Peyer's patch (tissue), 4 donors: ENCODE results near the gene VARS1. TPM values are rescaled to one million over a fixed set of nuclear protein-coding genes. Genes with fewer than 3 reads are reported as not detected.

Experiments
- DNase-seq, 3 donors: peaks; one replicate each; pipeline ENCODE4 v3.0.0-alpha.2; 2017 to 2019
- H3K27ac ChIP-seq, 4 donors: fragments of 200-600 bp; sonication (generic); one replicate each; pipeline ENCODE4 v1.5.1; 2016 to 2019
- H3K27me3 ChIP-seq, 2 donors: fragments of 200-600 bp; sonication (generic); one replicate each; pipeline ENCODE4 v1.5.1; 2019
- H3K36me3 ChIP-seq, 3 donors: fragments of 200-600 bp; sonication (generic); one replicate each; pipeline ENCODE4 v1.5.1; 2016 to 2019
- H3K4me1 ChIP-seq, 4 donors: fragments of 200-600 bp; sonication (generic); one replicate each; pipeline ENCODE4 v1.5.1; 2016 to 2019
- H3K4me3 ChIP-seq, 4 donors: fragments of 200-600 bp; sonication (generic); 1 replicate in 3 of 4; 2 replicates in 1 of 4; pipeline ENCODE4 v1.5.1; 2016 to 2019; ENCODE audit warnings: mild to moderate bottlenecking in 1 of 4
- H3K9me3 ChIP-seq, 4 donors: fragments of 200-600 bp; sonication (generic); one replicate each; pipeline ENCODE4 v1.5.1; 2016 to 2019; ENCODE audit warnings: mild to moderate bottlenecking in 1 of 4
- POLR2A ChIP-seq, 2 donors: fragments of 450-650 bp; IDR thresholded peaks; one replicate each; pipeline ENCODE4 v1.5.1; 2017; ENCODE audit warnings: antibody characterized with exemption in 2 of 2, mild to moderate bottlenecking in 2 of 2, moderate library complexity in 2 of 2
- total RNA-seq, 4 donors: library from RNA; depleted of rRNA; stranded (reverse); fragments of >200 nt; gene quantifications; one replicate each; pipeline ENCODE4 v1.1.0, GENCODE V29; 2016
- TF ChIP-seq, protein P1 (sequence below), 6 experiments: fragments of 450-650 bp in 4 of 6; fragments of 200-600 bp in 2 of 6; sonication (generic) in 1 of 6; IDR thresholded peaks; one replicate each; pipeline ENCODE4 v1.5.1; 2017 to 2019; ENCODE audit warnings: antibody characterized with exemption in 6 of 6, mild to moderate bottlenecking in 3 of 6, moderate library complexity in 1 of 6

The VARS1 gene
- total RNA-seq, 4 donors from 2014 or later, result 33.9 to 53.6 (median 44.7) TPM

DNA sequence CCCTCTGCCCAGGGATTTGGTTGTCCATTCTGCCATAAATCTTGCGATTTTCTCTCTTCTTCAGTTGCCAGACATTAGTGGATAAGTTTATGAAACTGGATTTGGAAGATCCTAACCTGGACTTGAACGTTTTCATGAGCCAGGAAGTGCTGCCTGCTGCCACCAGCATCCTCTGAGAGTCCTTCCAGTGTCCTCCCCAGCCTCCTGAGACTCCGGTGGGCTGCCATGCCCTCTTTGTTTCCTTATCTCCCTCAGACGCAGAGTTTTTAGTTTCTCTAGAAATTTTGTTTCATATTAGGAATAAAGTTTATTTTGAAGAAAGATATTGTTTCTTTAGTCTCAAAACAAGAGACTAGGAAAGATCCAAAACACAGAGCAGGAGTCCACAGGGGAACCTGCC is 33.2 kb downstream of the VARS1 start, which contains the start of gene SAPCD1:
TSS of gene SAPCD1 (plus strand) at position 301 of the 400 bp plus-strand sequence. CDS start 399 bp downstream, outside the sequence.
- Histone ChIP-seq H3K4me1 (peaks cover 0 to 16% (median 0%) of the 10 kb centered on the region in 4 donors), H3K27ac (peak within 1 kb of the TSS in 1 of 4 donors; percentile 22), H3K4me3 (no peak within 1 kb of the TSS), H3K9me3 (no peaks in the 10 kb centered on the region), H3K27me3 (no peaks in the 10 kb centered on the region), H3K36me3 (no peaks in the 10 kb centered on the region)
- TF ChIP-seq POLR2A (IDR thresholded peaks at IDR 0.05), result no peak
- TF ChIP-seq, protein P1, sequence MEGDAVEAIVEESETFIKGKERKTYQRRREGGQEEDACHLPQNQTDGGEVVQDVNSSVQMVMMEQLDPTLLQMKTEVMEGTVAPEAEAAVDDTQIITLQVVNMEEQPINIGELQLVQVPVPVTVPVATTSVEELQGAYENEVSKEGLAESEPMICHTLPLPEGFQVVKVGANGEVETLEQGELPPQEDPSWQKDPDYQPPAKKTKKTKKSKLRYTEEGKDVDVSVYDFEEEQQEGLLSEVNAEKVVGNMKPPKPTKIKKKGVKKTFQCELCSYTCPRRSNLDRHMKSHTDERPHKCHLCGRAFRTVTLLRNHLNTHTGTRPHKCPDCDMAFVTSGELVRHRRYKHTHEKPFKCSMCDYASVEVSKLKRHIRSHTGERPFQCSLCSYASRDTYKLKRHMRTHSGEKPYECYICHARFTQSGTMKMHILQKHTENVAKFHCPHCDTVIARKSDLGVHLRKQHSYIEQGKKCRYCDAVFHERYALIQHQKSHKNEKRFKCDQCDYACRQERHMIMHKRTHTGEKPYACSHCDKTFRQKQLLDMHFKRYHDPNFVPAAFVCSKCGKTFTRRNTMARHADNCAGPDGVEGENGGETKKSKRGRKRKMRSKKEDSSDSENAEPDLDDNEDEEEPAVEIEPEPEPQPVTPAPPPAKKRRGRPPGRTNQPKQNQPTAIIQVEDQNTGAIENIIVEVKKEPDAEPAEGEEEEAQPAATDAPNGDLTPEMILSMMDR (IDR thresholded peaks at IDR 0.05), result no peak
- DNase-seq, result no peak

DNA sequence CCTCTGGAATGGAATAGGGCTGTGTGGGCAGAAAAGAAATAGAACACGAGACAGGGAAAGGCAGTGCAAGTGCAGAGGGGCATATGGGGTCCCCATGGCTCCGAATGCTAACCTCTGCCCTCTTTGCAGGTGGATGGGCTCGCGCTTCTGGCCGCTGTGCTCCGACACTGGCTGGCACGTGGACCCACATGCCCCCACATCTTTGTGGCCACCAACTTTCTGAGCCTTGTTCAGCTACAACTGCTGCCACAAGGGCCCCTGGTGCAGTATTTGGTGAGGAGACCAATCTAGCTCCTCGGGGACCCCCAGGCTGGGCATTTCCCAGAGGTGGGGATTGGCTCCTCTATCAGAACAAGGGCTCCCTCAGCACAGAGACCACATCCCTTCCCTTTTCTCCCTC is 34.2 kb downstream of the VARS1 start:
- H3K4me3 ChIP-seq, result no peak overlapping the region
- H3K27me3 ChIP-seq, result no peaks in the 10 kb centered on the region
- no peak for DNase-seq
- H3K27ac ChIP-seq, result peak overlapping the region in 1 of 4 donors; percentile 22
- no peak for TF ChIP-seq POLR2A (IDR thresholded peaks at IDR 0.05)
- TF ChIP-seq, protein P1 (IDR thresholded peaks at IDR 0.05), result no peak
- H3K36me3 ChIP-seq, result no peaks in the 10 kb centered on the region
- H3K9me3 ChIP-seq, result no peaks in the 10 kb centered on the region
- H3K4me1 ChIP-seq, result peaks cover 0 to 16% (median 0%) of the 10 kb centered on the region in 4 donors

DNA sequence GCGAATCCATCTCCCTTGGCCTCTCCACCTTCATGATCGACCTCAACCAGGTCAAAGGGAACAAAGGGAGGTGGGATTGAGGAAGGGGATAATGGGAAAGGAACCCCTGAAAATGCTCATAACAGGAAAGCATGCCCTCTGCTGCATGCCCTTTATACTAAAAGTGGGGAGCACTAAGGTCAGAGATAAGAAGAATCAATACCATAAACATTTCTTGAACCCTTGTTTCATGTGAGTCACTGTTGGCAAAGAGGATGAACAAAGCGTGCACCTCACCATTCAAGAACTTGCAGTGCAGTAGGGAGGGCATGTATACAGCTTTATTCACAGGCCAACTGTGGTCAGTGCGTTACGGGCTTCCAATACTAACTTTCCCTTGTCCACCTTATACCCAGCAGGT is 34.8 kb downstream of the VARS1 start:
- Histone ChIP-seq H3K9me3 (no peaks in the 10 kb centered on the region), H3K4me3 (no peak overlapping the region), H3K27ac (peak overlapping the region in 1 of 4 donors; percentile 22), H3K36me3 (no peaks in the 10 kb centered on the region), H3K27me3 (no peaks in the 10 kb centered on the region), H3K4me1 (peaks cover 0 to 16% (median 0%) of the 10 kb centered on the region in 4 donors)
- no peak for DNase-seq
- TF ChIP-seq POLR2A (IDR thresholded peaks at IDR 0.05), result no peak
- TF ChIP-seq, protein P1 (IDR thresholded peaks at IDR 0.05), result peak in 2 of 6 experiments; percentile 22 to 30

DNA sequence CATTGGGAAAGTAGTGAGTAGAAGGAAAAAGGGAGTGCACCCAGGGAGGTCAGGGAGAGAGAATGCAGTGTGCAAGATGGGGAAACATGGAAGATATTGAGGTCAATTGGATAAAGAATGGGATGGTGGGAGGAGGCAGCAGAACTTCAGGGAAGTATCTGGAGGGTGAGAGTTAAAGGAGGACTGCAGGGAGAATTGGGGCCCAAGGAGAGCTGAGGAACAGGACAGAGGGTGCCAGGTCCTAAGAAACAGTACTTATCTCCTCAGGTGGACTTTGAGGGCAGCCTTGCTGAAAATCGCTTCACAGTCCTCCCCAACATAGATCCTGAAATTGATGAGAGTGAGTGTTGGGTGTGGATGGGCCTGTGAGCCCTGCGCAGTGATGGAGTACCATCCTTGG is 37.3 kb downstream of the VARS1 start:
- H3K27me3 ChIP-seq, result no peaks in the 10 kb centered on the region
- H3K9me3 ChIP-seq, result no peaks in the 10 kb centered on the region
- H3K36me3 ChIP-seq, result no peaks in the 10 kb centered on the region
- no peak overlapping the region for H3K27ac ChIP-seq
- no peak for DNase-seq
- no peak for TF ChIP-seq POLR2A (IDR thresholded peaks at IDR 0.05)
- TF ChIP-seq, protein P1 (IDR thresholded peaks at IDR 0.05), result no peak
- peaks cover 0 to 13% (median 0%) of the 10 kb centered on the region in 4 donors for H3K4me1 ChIP-seq
- H3K4me3 ChIP-seq, result no peak overlapping the region

DNA sequence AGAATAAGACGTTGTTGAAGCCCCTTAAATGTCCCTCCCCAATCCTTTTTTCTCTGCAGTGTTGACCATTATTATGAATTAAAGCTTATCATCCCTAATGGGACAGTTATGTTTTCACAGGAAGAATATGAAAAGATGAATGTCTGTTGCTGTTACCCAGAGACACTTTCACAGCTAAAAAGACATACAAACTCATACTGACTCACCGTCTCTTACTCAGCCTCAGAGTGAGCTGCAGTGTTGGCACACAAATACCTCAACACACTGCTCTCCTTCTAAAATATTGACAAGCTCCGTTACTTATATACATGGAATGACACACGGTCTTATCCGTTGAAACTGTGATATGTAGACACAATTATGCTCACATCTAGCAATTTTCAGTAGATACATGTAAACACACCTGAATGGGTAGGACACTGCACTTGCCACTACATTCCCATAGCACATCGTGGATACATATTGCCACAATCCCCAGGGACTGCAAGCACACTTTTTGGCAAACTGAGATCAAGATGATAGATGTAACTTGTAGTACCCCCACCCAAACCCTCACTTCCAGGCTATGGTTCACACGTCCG is 42.7 kb downstream of the VARS1 start:
- no peak for DNase-seq
- Histone ChIP-seq H3K4me1 (no peaks in the 10 kb centered on the region), H3K27me3 (no peaks in the 10 kb centered on the region), H3K27ac (no peak overlapping the region), H3K4me3 (no peak overlapping the region), H3K9me3 (no peaks in the 10 kb centered on the region), H3K36me3 (no peaks in the 10 kb centered on the region)
- no peak for TF ChIP-seq POLR2A (IDR thresholded peaks at IDR 0.05)
- TF ChIP-seq, protein P1 (IDR thresholded peaks at IDR 0.05), result no peak
